Measurements from ENCODE around the gene PCLO. TPM values are rescaled to one million over a fixed set of nuclear protein-coding genes. Genes with fewer than 3 reads are reported as not detected.

The PCLO gene
- total RNA-seq, 1 experiment from 2014 or later, result 3.0 TPM

DNA sequence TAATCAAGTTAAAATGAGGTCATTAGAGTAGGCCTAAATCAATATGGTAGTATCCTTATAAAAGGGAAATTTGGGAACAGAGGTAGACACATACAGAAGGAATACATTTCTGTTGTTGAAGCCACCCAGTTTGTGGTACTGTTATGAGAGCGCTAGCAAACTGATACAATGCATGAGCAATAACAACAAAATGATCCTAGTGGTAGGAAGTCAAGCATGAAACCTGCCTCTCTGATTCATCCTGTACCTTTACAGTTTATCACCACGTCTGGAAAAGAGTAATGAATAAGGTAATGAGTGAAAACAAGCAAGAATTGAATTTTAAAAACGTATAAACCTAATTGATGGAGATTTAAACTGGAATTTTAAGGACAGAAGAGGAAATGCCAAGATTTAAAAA, 217.2 kb downstream of the PCLO start (continued):
- TF ChIP-seq, protein P1, sequence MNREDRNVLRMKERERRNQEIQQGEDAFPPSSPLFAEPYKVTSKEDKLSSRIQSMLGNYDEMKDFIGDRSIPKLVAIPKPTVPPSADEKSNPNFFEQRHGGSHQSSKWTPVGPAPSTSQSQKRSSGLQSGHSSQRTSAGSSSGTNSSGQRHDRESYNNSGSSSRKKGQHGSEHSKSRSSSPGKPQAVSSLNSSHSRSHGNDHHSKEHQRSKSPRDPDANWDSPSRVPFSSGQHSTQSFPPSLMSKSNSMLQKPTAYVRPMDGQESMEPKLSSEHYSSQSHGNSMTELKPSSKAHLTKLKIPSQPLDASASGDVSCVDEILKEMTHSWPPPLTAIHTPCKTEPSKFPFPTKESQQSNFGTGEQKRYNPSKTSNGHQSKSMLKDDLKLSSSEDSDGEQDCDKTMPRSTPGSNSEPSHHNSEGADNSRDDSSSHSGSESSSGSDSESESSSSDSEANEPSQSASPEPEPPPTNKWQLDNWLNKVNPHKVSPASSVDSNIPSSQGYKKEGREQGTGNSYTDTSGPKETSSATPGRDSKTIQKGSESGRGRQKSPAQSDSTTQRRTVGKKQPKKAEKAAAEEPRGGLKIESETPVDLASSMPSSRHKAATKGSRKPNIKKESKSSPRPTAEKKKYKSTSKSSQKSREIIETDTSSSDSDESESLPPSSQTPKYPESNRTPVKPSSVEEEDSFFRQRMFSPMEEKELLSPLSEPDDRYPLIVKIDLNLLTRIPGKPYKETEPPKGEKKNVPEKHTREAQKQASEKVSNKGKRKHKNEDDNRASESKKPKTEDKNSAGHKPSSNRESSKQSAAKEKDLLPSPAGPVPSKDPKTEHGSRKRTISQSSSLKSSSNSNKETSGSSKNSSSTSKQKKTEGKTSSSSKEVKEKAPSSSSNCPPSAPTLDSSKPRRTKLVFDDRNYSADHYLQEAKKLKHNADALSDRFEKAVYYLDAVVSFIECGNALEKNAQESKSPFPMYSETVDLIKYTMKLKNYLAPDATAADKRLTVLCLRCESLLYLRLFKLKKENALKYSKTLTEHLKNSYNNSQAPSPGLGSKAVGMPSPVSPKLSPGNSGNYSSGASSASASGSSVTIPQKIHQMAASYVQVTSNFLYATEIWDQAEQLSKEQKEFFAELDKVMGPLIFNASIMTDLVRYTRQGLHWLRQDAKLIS (CRISPR knock-in tag; IDR thresholded peaks at IDR 0.05; ENCODE audit: borderline replicate concordance), result no peak

DNA sequence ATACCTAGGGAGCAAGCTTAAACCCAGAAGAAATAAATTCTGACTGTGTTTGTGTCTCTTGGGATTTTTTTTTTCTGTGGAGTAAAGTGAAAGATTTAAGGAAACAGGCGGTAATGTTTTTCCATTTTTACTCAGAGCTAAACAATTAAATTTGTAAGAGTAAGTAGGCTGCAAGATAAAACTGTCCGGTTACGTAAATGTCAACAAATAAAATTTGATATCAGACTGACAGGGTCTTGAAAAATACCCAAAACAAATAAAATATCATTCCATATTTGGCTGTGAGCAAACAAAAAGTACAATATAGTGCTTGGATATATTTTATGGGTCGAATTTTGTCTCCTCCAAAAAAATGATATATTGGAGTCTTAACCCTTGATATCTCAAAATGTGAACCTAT, 217.6 kb downstream of the PCLO start:
- no peaks in the 10 kb centered on the region for H3K36me3 Mint-ChIP-seq
- CTCF ChIA-PET, result no interaction called here
- H3K27ac Mint-ChIP-seq, result no peak overlapping the region
- no peaks in the 10 kb centered on the region for H3K27me3 Mint-ChIP-seq (ENCODE audit: low read depth)
- H3K9me3 Mint-ChIP-seq, result peaks cover 3% of the 10 kb centered on the region
- TF ChIP-seq, protein P2, sequence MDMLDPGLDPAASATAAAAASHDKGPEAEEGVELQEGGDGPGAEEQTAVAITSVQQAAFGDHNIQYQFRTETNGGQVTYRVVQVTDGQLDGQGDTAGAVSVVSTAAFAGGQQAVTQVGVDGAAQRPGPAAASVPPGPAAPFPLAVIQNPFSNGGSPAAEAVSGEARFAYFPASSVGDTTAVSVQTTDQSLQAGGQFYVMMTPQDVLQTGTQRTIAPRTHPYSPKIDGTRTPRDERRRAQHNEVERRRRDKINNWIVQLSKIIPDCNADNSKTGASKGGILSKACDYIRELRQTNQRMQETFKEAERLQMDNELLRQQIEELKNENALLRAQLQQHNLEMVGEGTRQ (CRISPR knock-in tag; IDR thresholded peaks at IDR 0.05), result no peak
- TF ChIP-seq, protein P3, sequence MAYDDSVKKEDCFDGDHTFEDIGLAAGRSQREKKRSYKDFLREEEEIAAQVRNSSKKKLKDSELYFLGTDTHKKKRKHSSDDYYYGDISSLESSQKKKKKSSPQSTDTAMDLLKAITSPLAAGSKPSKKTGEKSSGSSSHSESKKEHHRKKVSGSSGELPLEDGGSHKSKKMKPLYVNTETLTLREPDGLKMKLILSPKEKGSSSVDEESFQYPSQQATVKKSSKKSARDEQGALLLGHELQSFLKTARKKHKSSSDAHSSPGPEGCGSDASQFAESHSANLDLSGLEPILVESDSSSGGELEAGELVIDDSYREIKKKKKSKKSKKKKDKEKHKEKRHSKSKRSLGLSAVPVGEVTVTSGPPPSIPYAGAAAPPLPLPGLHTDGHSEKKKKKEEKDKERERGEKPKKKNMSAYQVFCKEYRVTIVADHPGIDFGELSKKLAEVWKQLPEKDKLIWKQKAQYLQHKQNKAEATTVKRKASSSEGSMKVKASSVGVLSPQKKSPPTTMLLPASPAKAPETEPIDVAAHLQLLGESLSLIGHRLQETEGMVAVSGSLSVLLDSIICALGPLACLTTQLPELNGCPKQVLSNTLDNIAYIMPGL (CRISPR knock-in tag; IDR thresholded peaks at IDR 0.05), result no peak
- TF ChIP-seq TCF7 (CRISPR knock-in tag; IDR thresholded peaks at IDR 0.05; ENCODE audit: low read depth) (no peak), MXD4 (CRISPR knock-in tag; IDR thresholded peaks at IDR 0.05; ENCODE audit: borderline replicate concordance) (no peak), GABPB1 (CRISPR knock-in tag; IDR thresholded peaks at IDR 0.05) (no peak), ZNF263 (CRISPR knock-in tag; IDR thresholded peaks at IDR 0.05; ENCODE audit: low read depth) (no peak), IRF2 (CRISPR knock-in tag; IDR thresholded peaks at IDR 0.05; ENCODE audit: borderline replicate concordance, low read depth) (no peak), NR3C1 (CRISPR knock-in tag; conservative IDR thresholded peaks at IDR 0.05; ENCODE audit: low read depth) (no peak), TEAD1 (CRISPR knock-in tag; IDR thresholded peaks at IDR 0.05) (no peak), ZNF396 (CRISPR knock-in tag; IDR thresholded peaks at IDR 0.05; ENCODE audit: borderline replicate concordance) (no peak)
- TF ChIP-seq, protein P4, sequence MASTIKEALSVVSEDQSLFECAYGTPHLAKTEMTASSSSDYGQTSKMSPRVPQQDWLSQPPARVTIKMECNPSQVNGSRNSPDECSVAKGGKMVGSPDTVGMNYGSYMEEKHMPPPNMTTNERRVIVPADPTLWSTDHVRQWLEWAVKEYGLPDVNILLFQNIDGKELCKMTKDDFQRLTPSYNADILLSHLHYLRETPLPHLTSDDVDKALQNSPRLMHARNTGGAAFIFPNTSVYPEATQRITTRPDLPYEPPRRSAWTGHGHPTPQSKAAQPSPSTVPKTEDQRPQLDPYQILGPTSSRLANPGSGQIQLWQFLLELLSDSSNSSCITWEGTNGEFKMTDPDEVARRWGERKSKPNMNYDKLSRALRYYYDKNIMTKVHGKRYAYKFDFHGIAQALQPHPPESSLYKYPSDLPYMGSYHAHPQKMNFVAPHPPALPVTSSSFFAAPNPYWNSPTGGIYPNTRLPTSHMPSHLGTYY (CRISPR knock-in tag; IDR thresholded peaks at IDR 0.05), result no peak
- TF ChIP-seq, protein P5, sequence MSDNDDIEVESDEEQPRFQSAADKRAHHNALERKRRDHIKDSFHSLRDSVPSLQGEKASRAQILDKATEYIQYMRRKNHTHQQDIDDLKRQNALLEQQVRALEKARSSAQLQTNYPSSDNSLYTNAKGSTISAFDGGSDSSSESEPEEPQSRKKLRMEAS (CRISPR knock-in tag; IDR thresholded peaks at IDR 0.05), result no peak
- TF ChIP-seq, protein P6, sequence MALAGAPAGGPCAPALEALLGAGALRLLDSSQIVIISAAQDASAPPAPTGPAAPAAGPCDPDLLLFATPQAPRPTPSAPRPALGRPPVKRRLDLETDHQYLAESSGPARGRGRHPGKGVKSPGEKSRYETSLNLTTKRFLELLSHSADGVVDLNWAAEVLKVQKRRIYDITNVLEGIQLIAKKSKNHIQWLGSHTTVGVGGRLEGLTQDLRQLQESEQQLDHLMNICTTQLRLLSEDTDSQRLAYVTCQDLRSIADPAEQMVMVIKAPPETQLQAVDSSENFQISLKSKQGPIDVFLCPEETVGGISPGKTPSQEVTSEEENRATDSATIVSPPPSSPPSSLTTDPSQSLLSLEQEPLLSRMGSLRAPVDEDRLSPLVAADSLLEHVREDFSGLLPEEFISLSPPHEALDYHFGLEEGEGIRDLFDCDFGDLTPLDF (CRISPR knock-in tag; IDR thresholded peaks at IDR 0.05), result no peak
- TF ChIP-seq, protein P7, sequence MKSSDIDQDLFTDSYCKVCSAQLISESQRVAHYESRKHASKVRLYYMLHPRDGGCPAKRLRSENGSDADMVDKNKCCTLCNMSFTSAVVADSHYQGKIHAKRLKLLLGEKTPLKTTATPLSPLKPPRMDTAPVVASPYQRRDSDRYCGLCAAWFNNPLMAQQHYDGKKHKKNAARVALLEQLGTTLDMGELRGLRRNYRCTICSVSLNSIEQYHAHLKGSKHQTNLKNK (CRISPR knock-in tag; IDR thresholded peaks at IDR 0.05), result no peak
- TF ChIP-seq, protein P8, sequence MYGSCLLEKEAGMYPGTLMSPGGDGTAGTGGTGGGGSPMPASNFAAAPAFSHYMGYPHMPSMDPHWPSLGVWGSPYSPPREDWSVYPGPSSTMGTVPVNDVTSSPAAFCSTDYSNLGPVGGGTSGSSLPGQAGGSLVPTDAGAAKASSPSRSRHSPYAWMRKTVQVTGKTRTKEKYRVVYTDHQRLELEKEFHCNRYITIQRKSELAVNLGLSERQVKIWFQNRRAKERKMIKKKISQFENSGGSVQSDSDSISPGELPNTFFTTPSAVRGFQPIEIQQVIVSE (CRISPR knock-in tag; IDR thresholded peaks at IDR 0.05; ENCODE audit: borderline replicate concordance), result no peak
- TF ChIP-seq, protein P9, sequence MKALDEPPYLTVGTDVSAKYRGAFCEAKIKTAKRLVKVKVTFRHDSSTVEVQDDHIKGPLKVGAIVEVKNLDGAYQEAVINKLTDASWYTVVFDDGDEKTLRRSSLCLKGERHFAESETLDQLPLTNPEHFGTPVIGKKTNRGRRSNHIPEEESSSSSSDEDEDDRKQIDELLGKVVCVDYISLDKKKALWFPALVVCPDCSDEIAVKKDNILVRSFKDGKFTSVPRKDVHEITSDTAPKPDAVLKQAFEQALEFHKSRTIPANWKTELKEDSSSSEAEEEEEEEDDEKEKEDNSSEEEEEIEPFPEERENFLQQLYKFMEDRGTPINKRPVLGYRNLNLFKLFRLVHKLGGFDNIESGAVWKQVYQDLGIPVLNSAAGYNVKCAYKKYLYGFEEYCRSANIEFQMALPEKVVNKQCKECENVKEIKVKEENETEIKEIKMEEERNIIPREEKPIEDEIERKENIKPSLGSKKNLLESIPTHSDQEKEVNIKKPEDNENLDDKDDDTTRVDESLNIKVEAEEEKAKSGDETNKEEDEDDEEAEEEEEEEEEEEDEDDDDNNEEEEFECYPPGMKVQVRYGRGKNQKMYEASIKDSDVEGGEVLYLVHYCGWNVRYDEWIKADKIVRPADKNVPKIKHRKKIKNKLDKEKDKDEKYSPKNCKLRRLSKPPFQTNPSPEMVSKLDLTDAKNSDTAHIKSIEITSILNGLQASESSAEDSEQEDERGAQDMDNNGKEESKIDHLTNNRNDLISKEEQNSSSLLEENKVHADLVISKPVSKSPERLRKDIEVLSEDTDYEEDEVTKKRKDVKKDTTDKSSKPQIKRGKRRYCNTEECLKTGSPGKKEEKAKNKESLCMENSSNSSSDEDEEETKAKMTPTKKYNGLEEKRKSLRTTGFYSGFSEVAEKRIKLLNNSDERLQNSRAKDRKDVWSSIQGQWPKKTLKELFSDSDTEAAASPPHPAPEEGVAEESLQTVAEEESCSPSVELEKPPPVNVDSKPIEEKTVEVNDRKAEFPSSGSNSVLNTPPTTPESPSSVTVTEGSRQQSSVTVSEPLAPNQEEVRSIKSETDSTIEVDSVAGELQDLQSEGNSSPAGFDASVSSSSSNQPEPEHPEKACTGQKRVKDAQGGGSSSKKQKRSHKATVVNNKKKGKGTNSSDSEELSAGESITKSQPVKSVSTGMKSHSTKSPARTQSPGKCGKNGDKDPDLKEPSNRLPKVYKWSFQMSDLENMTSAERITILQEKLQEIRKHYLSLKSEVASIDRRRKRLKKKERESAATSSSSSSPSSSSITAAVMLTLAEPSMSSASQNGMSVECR (CRISPR knock-in tag; IDR thresholded peaks at IDR 0.05; ENCODE audit: borderline replicate concordance), result no peak
- no peak for DNase-seq (ENCODE audit: low spot score)
- H3K4me1 Mint-ChIP-seq, result no peaks in the 10 kb centered on the region
- ATAC-seq, result no peak
- no peak overlapping the region for H3K4me3 Mint-ChIP-seq
- POLR2A ChIA-PET, result no interaction called here

Measured in WTC11 (cell line).